ENCODE results near the gene ADAMTSL3. TPM values are rescaled to one million over a fixed set of nuclear protein-coding genes. Genes with fewer than 3 reads are reported as not detected.

Gene ADAMTSL3
- total and polyA plus RNA-seq, 2 of the 8 experiments (the other 6 are each of a cell fraction or from before 2014, with no cell fraction given): 0.35 to 1.4 TPM

GRCh38 chr15:83858820-83859505 lies 205.0 kb downstream of the ADAMTSL3 start:
- no peak overlapping the region for H3K56ac ChIP-seq (replicated peaks; ENCODE audit: insufficient read length, low read depth, low read length)
- H3K14ac ChIP-seq (ENCODE audit: insufficient read length): no peak overlapping the region
- no peak overlapping the region for H4K8ac ChIP-seq (ENCODE audit: extremely low read depth, insufficient read depth, low read length)
- no peak overlapping the region for H3K27ac ChIP-seq (ENCODE audit: low read depth, low read length)
- no peak overlapping the region for H3K4me3 ChIP-seq (ENCODE audit: extremely low read depth in 1 of 4, insufficient read depth in 2 of 4, low read depth in 3 of 4, low read length in 4 of 4)
- DNase-seq (ENCODE audit: low read depth in 1 of 2, low spot score in 2 of 2) (no peak), FAIRE-seq (no peak)
- H3K4ac ChIP-seq (replicated peaks; ENCODE audit: insufficient read length, low read depth, low read length): no peak overlapping the region
- H3K18ac ChIP-seq (ENCODE audit: extremely low read depth, low read length): no peak overlapping the region
- H3K23ac ChIP-seq (ENCODE audit: insufficient read length): no peak overlapping the region
- no peak overlapping the region for H2BK15ac ChIP-seq (ENCODE audit: low read length)
- H3K36me3 ChIP-seq (ENCODE audit: control insufficient read depth in 2 of 4, insufficient read depth in 4 of 4, low read length in 3 of 4): no peaks in the 10 kb centered on the region
- no peak overlapping the region for H2BK12ac ChIP-seq (ENCODE audit: low read depth, low read length)
- peaks cover 0 to 2% of the 10 kb centered on the region in 2 experiments for H4K20me1 ChIP-seq (replicated peaks in 1 of 2; ENCODE audit: control insufficient read depth in 1 of 2, insufficient read depth in 2 of 2, low read length in 2 of 2)
- peaks cover 6 to 9% of the 10 kb centered on the region in 2 experiments; a peak in 3 of 4 replicates for H3K9me3 ChIP-seq (ENCODE audit: insufficient read depth in 2 of 2, low read depth in 1 of 2, low read length in 1 of 2)
- WGBS, 2 experiments (ENCODE audit: extremely low coverage in 1 of 2, insufficient coverage in 1 of 2, insufficient read length in 1 of 2, insufficient replicate concordance in 2 of 2, low coverage in 1 of 2, low lambda C conversion rate in 2 of 2, missing lambda C conversion rate in 1 of 2): 97% methylated on average over 5 of the region's 5 CpGs; no CpG with 5 or more reads in 1 of the 2 experiments
- no peaks in the 10 kb centered on the region for H3K23me2 ChIP-seq (ENCODE audit: low read depth, low read length)
- no peaks in the 10 kb centered on the region for H3K79me1 ChIP-seq (ENCODE audit: low read depth, low read length)
- H3K79me2 ChIP-seq (ENCODE audit: control insufficient read depth in 1 of 2, insufficient read depth in 2 of 2, low read length in 2 of 2): no peaks in the 10 kb centered on the region
- no peak overlapping the region for H3K4me2 ChIP-seq (ENCODE audit: insufficient read depth in 1 of 2, low read depth in 2 of 2, low read length in 2 of 2)
- no peak overlapping the region for H2AK5ac ChIP-seq (ENCODE audit: low read depth, low read length)
- H4K91ac ChIP-seq (replicated peaks; ENCODE audit: insufficient read length, low read length): no peak overlapping the region
- H2BK120ac ChIP-seq (replicated peaks; ENCODE audit: low read depth, low read length): no peak overlapping the region
- CTCF ChIA-PET (ENCODE audit: partially characterized antibody): no interaction called here
- no peak overlapping the region for H2BK5ac ChIP-seq (ENCODE audit: low read depth, low read length)
- no peak overlapping the region for H2AFZ ChIP-seq (ENCODE audit: low read length)
- no peak overlapping the region for H4K5ac ChIP-seq (ENCODE audit: insufficient read length, low read depth, low read length)
- POLR2A ChIA-PET (ENCODE audit: partially characterized antibody): no interaction called here
- H3K4me1 ChIP-seq (replicated peaks in 1 of 4; ENCODE audit: control insufficient read depth in 3 of 4, insufficient read depth in 4 of 4, low read length in 3 of 4): no peaks in the 10 kb centered on the region
- H3K27me3 ChIP-seq (replicated peaks in 1 of 4; ENCODE audit: control insufficient read depth in 3 of 4, extremely low read depth in 1 of 4, insufficient read depth in 3 of 4, low read length in 3 of 4): no peaks in the 10 kb centered on the region
- H2BK20ac ChIP-seq (ENCODE audit: low read length): no peak overlapping the region
- no peak overlapping the region for H3K9ac ChIP-seq (replicated peaks in 1 of 4; ENCODE audit: extremely low read depth in 1 of 4, low read depth in 3 of 4, low read length in 3 of 4)
- TF ChIP-seq E2F6 (IDR thresholded peaks at IDR 0.05) (no peak), TAF1 (IDR thresholded peaks at IDR 0.05; ENCODE audit: low read depth, low read length) (no peak), CTCF (IDR thresholded peaks at IDR 0.05; ENCODE audit: control extremely low read depth in 1 of 3, insufficient read depth in 1 of 3, low read depth in 1 of 3, low read length in 3 of 3) (no peak), SIX5 (IDR thresholded peaks at IDR 0.05; ENCODE audit: low read depth, low read length) (no peak), ASH2L (IDR thresholded peaks at IDR 0.05; ENCODE audit: low read length) (no peak), TAF7 (optimal IDR thresholded peaks at IDR 0.05; ENCODE audit: borderline replicate concordance, low read depth, low read length) (no peak), JUN (IDR thresholded peaks at IDR 0.05; ENCODE audit: low read depth, low read length) (no peak), BCL11A (IDR thresholded peaks at IDR 0.05; ENCODE audit: low read depth in 2 of 2, low read length in 2 of 2) (no peak), ATF3 (IDR thresholded peaks at IDR 0.05; ENCODE audit: insufficient read depth, low read depth, low read length) (no peak)
